Measurements from ENCODE around the gene LVRN. TPM values are rescaled to one million over a fixed set of nuclear protein-coding genes. Genes with fewer than 3 reads are reported as not detected.
A peak's percentile ranks its signal among the peaks of the same experiment; 100 is the strongest.

LVRN gene
- total and polyA plus RNA-seq, 8 donors: 0.08 to 0.61 (median 0.28) TPM; not detected in 1

- ATAC-seq (no peak), DNase-seq (no peak)
- no peak for TF ChIP-seq CTCF (IDR thresholded peaks at IDR 0.05)
Observed at GRCh38 chr5:116013936-116014335, 51.7 kb downstream of the LVRN start.

GRCh38 chr5:116023619-116024018 lies 61.3 kb downstream of the LVRN start:
- no peak for FAIRE-seq
- no peaks in the 10 kb centered on the region for H3K27me3 ChIP-seq
- no peaks in the 10 kb centered on the region for H3K9me3 ChIP-seq
- H3K4me3 ChIP-seq: no peak overlapping the region
- no peak for ATAC-seq
- intact Hi-C loops (cut with DNase I): no loop called here
- peaks cover 0 to 6% (median 0%) of the 10 kb centered on the region in 3 donors for H3K4me1 ChIP-seq
- H3K27ac ChIP-seq: no peak overlapping the region
- H3K36me3 ChIP-seq: no peaks in the 10 kb centered on the region
- no peak for DNase-seq
- no peak for TF ChIP-seq CTCF (IDR thresholded peaks at IDR 0.05)

More at GRCh38 chr5:116013936-116014335, 51.7 kb downstream of the LVRN start:
- H3K4me1 ChIP-seq: no peaks in the 10 kb centered on the region
- no peak overlapping the region for H3K4me3 ChIP-seq
- no peak overlapping the region for H3K27ac ChIP-seq
- H3K27me3 ChIP-seq: no peaks in the 10 kb centered on the region
- no peak for FAIRE-seq
- no peaks in the 10 kb centered on the region for H3K36me3 ChIP-seq
- H3K9me3 ChIP-seq: no peaks in the 10 kb centered on the region
- intact Hi-C loops (cut with DNase I): no loop called here

- H3K9me3 ChIP-seq: no peaks in the 10 kb centered on the region
- H3K4me1 ChIP-seq: peaks cover 0 to 6% (median 0%) of the 10 kb centered on the region in 3 donors
- H3K4me3 ChIP-seq: no peak overlapping the region
- WGBS, 2 donors: 80 to 85% methylated on average over 1 of the region's 1 CpG
- no peak for TF ChIP-seq CTCF (IDR thresholded peaks at IDR 0.05)
- no peaks in the 10 kb centered on the region for H3K36me3 ChIP-seq
- no peak for FAIRE-seq
- no peaks in the 10 kb centered on the region for H3K27me3 ChIP-seq
- intact Hi-C loops (cut with DNase I): no loop called here
- no peak for ATAC-seq
- DNase-seq: no peak
- no peak overlapping the region for H3K27ac ChIP-seq
Observed at GRCh38 chr5:116025866-116026265, 63.6 kb downstream of the LVRN start.

GRCh38 chr5:116032094-116032517 lies 69.8 kb downstream of the LVRN start, which contains the start of gene ARL14EPL:
Gene ARL14EPL (plus strand): TSS chr5:116032472. CDS start chr5:116051466, 18,994 bp downstream.
- H3K36me3 ChIP-seq: no peaks in the 10 kb centered on the region
- DNase-seq (peak in 1 of 6 donors; percentile 32), ATAC-seq (peak; percentile 63 to 85 (median 78)), FAIRE-seq (no peak)
- H3K4me3 ChIP-seq: no peak within 1 kb of the TSS
- peak in 1 of 4 donors; percentile 13 for TF ChIP-seq CTCF (IDR thresholded peaks at IDR 0.05)
- H3K9me3 ChIP-seq: no peaks in the 10 kb centered on the region
- intact Hi-C loops (cut with DNase I): no loop called here
- no peaks in the 10 kb centered on the region for H3K27me3 ChIP-seq
- 35 to 60% methylated on average over 9 of the region's 9 CpGs for WGBS, 2 donors
- H3K4me1 ChIP-seq: no peaks in the 10 kb centered on the region
- no peak within 1 kb of the TSS for H3K27ac ChIP-seq

- Histone ChIP-seq H3K27ac (no peak overlapping the region), H3K4me1 (no peaks in the 10 kb centered on the region), H3K36me3 (no peaks in the 10 kb centered on the region), H3K4me3 (no peak overlapping the region), H3K9me3 (no peaks in the 10 kb centered on the region), H3K27me3 (no peaks in the 10 kb centered on the region)
- no peak for TF ChIP-seq CTCF (IDR thresholded peaks at IDR 0.05)
- no peak for DNase-seq
- WGBS, 2 donors: 64 to 81% methylated on average over 3 of the region's 3 CpGs
- no peak for FAIRE-seq
- no peak for ATAC-seq
- intact Hi-C loops (cut with DNase I): no loop called here
Observed at GRCh38 chr5:116032991-116033390, 70.7 kb downstream of the LVRN start.
